GM12891 (cell line): ENCODE data around the gene DYNC1H1.

Experiments used
- PAX5 ChIP-seq: IDR thresholded peaks from 2 replicates; pipeline ENCODE4 v1.6.1; 2011; ENCODE audit warnings: low read length, moderate library complexity, mild to moderate bottlenecking; ENCODE audit not compliant: insufficient read depth, severe bottlenecking
- POLR2A ChIP-seq: IDR thresholded peaks from 2 replicates; pipeline ENCODE4 v1.6.1; 2011; ENCODE audit warnings: low read depth, low read length, control low read depth
- POLR2AphosphoS5 ChIP-seq: IDR thresholded peaks from 2 replicates; pipeline ENCODE4 v1.6.1; 2011; ENCODE audit warnings: low read depth, low read length, control low read depth
- POU2F2 ChIP-seq: IDR thresholded peaks from 2 replicates; pipeline ENCODE4 v1.6.1; 2011; ENCODE audit warnings: low read depth, mild to moderate bottlenecking, control low read depth, low read length, moderate library complexity
- TAF1 ChIP-seq: IDR thresholded peaks from 2 replicates; pipeline ENCODE4 v1.6.1; 2011; ENCODE audit warnings: low read depth, low read length, control low read depth

DNA sequence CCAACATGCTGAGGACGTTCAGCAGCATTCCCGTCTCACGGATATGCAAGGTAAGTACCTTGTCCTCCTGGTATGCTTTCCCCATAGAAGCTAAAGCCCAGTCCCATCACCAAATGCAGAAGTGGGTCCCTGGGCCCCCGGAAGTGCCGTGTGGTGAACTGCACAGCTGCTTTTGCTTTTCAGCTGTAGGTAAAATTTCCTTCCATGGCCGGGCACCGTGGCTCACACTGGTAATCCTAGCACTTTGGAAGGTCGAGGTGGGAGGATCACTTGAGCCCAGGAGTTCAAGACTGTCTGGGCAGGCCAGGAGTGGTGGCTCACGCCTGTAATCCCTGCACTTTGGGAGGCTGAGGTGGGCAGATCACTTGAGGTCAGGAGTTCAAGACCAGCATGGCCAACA is 78.3 kb downstream of the DYNC1H1 start:
- no peak for TF ChIP-seq POLR2A
- TF ChIP-seq POLR2AphosphoS5, result no peak
- no peak for TF ChIP-seq TAF1
- TF ChIP-seq PAX5, result no peak
- no peak for TF ChIP-seq POU2F2
